Liver (tissue), 3 donors: ENCODE data around the gene HDLBP.

Experiments used
- EGR1 ChIP-seq, 2 donors: IDR thresholded peaks; 2 replicates each; pipeline ENCODE4 v1.6.1; 2016 to 2018; ENCODE audit warnings: antibody characterized with exemption in 2 of 2, low read depth in 2 of 2
- FOXA1 ChIP-seq: IDR thresholded peaks from 2 replicates; pipeline ENCODE4 v1.6.1; 2016; ENCODE audit warnings: antibody characterized with exemption
- GABPA ChIP-seq, 2 donors: IDR thresholded peaks in 1 of 2; conservative IDR thresholded peaks in 1 of 2; 2 replicates each; pipeline ENCODE4 v1.6.1; 2016; ENCODE audit warnings: antibody characterized with exemption in 2 of 2, mild to moderate bottlenecking in 1 of 2, moderate library complexity in 1 of 2
- HNF4G ChIP-seq: IDR thresholded peaks from 2 replicates; pipeline ENCODE4 v1.6.1; 2016; ENCODE audit warnings: antibody characterized with exemption
- RAD21 ChIP-seq, 2 donors: IDR thresholded peaks; 2 replicates each; pipeline ENCODE4 v1.6.1; 2016; ENCODE audit warnings: antibody characterized with exemption in 2 of 2, mild to moderate bottlenecking in 2 of 2
- RXRA ChIP-seq, 2 donors: IDR thresholded peaks; 2 replicates each; pipeline ENCODE4 v1.6.1; 2017 to 2018; ENCODE audit warnings: antibody characterized with exemption in 2 of 2, mild to moderate bottlenecking in 1 of 2
- SP1 ChIP-seq: IDR thresholded peaks from 2 replicates; pipeline ENCODE4 v1.6.1; 2018; ENCODE audit warnings: antibody characterized with exemption, mild to moderate bottlenecking
- YY1 ChIP-seq: IDR thresholded peaks from 2 replicates; pipeline ENCODE4 v1.6.1; 2016; ENCODE audit warnings: antibody characterized with exemption, mild to moderate bottlenecking
- TF ChIP-seq, protein P1 (sequence below): fragments of 150-350 bp; IDR thresholded peaks from 2 replicates; pipeline ENCODE4 v1.5.1; 2017; ENCODE audit warnings: improper control_type of control experiment, low read depth, low read length; ENCODE audit not compliant: missing input control
- TF ChIP-seq, protein P2 (sequence below): IDR thresholded peaks from 2 replicates; pipeline ENCODE4 v1.6.1; 2016; ENCODE audit warnings: antibody characterized with exemption
- TF ChIP-seq, protein P3 (sequence below): IDR thresholded peaks from 2 replicates; pipeline ENCODE4 v1.6.1; 2016; ENCODE audit warnings: antibody characterized with exemption, mild to moderate bottlenecking
- donor health status: healthy.
- donor health status: healthy.

DNA sequence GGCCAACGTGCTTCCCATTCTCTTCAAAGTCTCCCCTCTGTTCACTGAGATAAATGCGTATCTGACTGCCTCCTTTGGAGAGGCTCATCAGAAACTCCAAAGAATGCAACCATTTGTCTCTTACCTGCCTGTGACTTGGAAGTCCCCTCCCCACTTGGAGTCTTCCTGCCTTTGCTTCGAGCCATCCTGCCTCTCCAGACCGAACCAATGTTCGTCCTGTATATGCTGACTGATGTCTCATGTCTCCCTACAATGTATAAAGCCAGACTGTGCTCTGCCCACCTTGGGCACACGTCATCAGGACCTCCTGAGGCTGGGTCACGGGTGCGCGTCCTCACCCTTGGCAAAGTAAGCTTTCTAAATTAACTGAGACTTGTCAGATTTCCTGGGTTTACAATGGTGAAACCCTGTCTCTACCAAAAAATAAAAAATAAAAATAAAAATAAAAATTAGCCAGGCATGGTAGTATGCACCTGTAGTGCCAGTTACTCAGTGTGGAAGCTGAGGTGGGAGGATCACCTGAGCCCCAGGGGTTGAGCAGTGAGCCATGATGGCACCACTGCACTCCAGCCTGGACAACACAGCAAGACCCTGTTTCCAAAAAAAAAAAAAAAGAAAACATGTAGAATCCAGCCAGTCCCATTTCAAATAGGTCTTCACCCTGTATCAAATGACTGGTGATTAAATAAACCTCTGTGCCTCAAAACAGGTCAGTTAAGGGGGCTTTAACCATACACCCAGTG lies 29.0 kb downstream of the HDLBP start:
- TF ChIP-seq SP1 (no peak), RAD21 (IDR thresholded peaks at IDR 0.05) (no peak), GABPA (IDR thresholded peaks at IDR 0.05 in 1 of 2, conservative IDR thresholded peaks at IDR 0.05 in 1 of 2) (no peak), RXRA (IDR thresholded peaks at IDR 0.05) (no peak), EGR1 (IDR thresholded peaks at IDR 0.05; ENCODE audit: low read depth in 2 of 2) (no peak), YY1 (no peak), HNF4G (no peak), FOXA1 (no peak)
- TF ChIP-seq, protein P1, sequence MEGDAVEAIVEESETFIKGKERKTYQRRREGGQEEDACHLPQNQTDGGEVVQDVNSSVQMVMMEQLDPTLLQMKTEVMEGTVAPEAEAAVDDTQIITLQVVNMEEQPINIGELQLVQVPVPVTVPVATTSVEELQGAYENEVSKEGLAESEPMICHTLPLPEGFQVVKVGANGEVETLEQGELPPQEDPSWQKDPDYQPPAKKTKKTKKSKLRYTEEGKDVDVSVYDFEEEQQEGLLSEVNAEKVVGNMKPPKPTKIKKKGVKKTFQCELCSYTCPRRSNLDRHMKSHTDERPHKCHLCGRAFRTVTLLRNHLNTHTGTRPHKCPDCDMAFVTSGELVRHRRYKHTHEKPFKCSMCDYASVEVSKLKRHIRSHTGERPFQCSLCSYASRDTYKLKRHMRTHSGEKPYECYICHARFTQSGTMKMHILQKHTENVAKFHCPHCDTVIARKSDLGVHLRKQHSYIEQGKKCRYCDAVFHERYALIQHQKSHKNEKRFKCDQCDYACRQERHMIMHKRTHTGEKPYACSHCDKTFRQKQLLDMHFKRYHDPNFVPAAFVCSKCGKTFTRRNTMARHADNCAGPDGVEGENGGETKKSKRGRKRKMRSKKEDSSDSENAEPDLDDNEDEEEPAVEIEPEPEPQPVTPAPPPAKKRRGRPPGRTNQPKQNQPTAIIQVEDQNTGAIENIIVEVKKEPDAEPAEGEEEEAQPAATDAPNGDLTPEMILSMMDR = no peak
- TF ChIP-seq, protein P2, sequence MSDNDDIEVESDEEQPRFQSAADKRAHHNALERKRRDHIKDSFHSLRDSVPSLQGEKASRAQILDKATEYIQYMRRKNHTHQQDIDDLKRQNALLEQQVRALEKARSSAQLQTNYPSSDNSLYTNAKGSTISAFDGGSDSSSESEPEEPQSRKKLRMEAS = no peak
- TF ChIP-seq, protein P3, sequence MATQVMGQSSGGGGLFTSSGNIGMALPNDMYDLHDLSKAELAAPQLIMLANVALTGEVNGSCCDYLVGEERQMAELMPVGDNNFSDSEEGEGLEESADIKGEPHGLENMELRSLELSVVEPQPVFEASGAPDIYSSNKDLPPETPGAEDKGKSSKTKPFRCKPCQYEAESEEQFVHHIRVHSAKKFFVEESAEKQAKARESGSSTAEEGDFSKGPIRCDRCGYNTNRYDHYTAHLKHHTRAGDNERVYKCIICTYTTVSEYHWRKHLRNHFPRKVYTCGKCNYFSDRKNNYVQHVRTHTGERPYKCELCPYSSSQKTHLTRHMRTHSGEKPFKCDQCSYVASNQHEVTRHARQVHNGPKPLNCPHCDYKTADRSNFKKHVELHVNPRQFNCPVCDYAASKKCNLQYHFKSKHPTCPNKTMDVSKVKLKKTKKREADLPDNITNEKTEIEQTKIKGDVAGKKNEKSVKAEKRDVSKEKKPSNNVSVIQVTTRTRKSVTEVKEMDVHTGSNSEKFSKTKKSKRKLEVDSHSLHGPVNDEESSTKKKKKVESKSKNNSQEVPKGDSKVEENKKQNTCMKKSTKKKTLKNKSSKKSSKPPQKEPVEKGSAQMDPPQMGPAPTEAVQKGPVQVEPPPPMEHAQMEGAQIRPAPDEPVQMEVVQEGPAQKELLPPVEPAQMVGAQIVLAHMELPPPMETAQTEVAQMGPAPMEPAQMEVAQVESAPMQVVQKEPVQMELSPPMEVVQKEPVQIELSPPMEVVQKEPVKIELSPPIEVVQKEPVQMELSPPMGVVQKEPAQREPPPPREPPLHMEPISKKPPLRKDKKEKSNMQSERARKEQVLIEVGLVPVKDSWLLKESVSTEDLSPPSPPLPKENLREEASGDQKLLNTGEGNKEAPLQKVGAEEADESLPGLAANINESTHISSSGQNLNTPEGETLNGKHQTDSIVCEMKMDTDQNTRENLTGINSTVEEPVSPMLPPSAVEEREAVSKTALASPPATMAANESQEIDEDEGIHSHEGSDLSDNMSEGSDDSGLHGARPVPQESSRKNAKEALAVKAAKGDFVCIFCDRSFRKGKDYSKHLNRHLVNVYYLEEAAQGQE = no peak
